ENCODE results near the gene EPHX1. TPM values are rescaled to one million over a fixed set of nuclear protein-coding genes. Genes with fewer than 3 reads are reported as not detected.
"Not testable (repeated sequence)": the region's sequence is repeated elsewhere in the genome, so short reads cannot be mapped to it uniquely, and the experiment has no call there.

The EPHX1 gene
- 1 to 10 TPM; 1.8 to 2.4 TPM for total RNA-seq

DNA sequence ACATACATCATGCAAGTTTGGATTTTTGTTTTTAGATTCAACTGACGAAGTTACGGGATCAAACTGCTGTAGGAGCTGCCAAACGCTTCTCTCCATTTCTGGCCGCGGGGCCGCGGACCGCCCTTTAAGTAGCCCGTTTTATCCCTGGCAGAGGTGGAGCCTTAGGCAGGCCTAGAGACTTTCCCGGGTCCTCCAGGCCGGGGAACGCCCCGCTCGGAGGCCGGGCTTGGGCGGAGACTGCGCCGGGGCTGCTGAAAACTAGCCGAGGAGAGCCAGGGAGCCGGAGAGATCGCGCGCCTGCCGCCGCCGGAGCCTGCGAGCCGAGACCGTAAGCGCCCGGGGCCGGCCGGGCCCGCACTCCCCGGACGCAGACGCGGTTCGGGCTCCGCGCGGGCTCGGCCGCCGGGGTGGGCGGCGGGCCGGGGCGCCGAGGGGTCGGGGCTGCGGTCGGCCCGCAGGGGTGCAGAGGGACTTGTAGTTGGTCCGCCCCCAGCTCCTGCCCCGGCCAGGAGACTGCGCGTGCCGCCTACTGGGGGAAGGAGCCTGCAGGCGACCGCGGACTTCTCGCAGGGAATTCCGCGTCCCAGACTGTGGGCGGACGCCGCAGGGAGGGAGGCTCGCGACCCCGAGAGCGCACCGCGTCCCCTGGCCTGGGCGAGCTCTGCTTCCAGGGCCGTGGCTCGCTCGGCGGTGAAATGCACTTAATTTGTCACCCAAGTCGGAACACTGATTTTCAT is at the start of gene EPHX1:
EPHX1 (plus strand) TSS at position 283 of the 737 bp plus-strand sequence. CDS start 18,606 bp downstream, outside the sequence.
- no peaks in the 10 kb centered on the region for H3K9me3 Mint-ChIP-seq
- POLR2A ChIA-PET: no interaction called here
- CTCF ChIA-PET: interaction anchor here (0.6 to 1.2 kb wide), 5 partner anchors 18 to 275 kb away, joined by 3 to 4 read pairs (median 3); no protein-coding TSS in a partner anchor
- H3K27ac Mint-ChIP-seq: peak within 1 kb of the TSS; percentile 54
- peaks cover 11% of the 10 kb centered on the region for H3K27me3 Mint-ChIP-seq
- H3K4me1 Mint-ChIP-seq: peaks cover 17% of the 10 kb centered on the region
- H3K4me3 Mint-ChIP-seq: peak within 1 kb of the TSS; percentile 81
- peak; percentile 75 for DNase-seq
- H3K36me3 Mint-ChIP-seq (ENCODE audit: low read depth): no peaks in the 10 kb centered on the region

DNA sequence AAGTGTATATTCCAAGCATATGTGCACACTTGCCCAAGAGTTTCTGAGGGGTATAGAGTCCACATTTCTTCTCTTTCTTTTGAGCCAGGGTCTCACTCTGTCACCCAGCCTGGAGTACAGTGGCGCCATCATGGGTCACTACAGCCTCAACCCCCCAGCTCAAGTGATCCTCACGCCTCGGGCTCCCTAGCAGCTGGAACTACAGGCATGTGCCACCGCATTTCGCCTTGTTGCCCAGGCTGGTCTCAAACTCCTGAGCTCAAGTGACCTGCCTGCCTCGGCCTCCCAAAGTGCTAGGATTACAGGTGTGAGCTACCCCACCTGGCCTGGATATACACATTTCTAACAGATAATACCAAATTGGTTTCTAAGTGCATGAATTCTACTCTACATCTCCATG is 49.4 kb upstream of the EPHX1 start:
- DNase-seq: no peak
- no peaks in the 10 kb centered on the region for H3K36me3 Mint-ChIP-seq (ENCODE audit: low read depth)
- peaks cover 12% of the 10 kb centered on the region for H3K27me3 Mint-ChIP-seq
- no peak overlapping the region for H3K27ac Mint-ChIP-seq
- no peak overlapping the region for H3K4me3 Mint-ChIP-seq
- POLR2A ChIA-PET: interaction anchor here (0.6 kb wide), 1 partner anchor 10 kb away, joined by 3 read pairs; no protein-coding TSS in a partner anchor
- no peaks in the 10 kb centered on the region for H3K9me3 Mint-ChIP-seq
- CTCF ChIA-PET: interaction anchor here (1.0 kb wide), 1 partner anchor 24 kb away, joined by 3 read pairs; no protein-coding TSS in a partner anchor
- peaks cover 2% of the 10 kb centered on the region for H3K4me1 Mint-ChIP-seq

DNA sequence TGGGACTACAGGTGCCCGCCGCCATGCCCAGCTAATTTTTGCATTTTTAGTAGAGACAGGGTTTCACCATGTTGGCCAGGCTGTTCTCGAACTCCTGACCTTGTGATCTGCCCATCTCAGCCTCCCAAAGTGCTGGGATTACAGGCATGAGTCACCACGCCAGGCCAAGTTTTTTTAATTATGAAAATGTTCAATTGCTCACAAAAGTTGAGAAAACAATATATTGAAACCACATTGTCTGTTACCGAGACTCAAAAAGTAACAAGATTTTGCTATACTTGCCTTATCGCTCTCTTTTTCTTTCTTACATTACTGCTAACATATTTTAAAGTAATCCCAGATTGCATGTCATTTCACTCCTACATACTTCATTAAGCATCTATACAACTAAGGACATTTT is 48.5 kb upstream of the EPHX1 start:
- H3K36me3 Mint-ChIP-seq (ENCODE audit: low read depth); DNase-seq; POLR2A ChIA-PET; CTCF ChIA-PET; H3K9me3 Mint-ChIP-seq; H3K4me1 Mint-ChIP-seq; H3K27ac Mint-ChIP-seq; H3K4me3 Mint-ChIP-seq: not testable (repeated sequence)
- peaks cover 12% of the 10 kb centered on the region for H3K27me3 Mint-ChIP-seq

DNA sequence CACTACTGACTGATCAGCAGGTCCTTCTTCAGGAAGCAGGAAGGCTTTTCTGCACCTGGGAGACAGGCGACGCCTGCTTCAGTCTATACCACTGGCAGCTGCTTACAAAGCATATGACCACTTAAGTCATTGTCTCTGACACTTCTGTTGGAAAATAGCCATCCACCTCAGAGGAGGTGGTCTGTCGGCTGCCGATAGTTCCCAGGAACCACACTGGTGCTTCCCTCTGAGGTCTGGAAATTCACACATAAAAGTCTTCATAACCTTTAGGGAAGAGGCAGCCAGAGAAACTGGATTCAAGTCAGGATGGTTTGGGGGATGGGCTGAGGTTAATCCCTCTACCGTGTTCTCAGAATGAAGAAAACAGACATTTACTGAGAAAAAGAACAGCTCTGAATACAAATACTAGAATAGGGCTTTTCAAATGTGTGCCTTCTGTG is 47.9 kb upstream of the EPHX1 start:
- no peak overlapping the region for H3K4me3 Mint-ChIP-seq
- no peak overlapping the region for H3K27ac Mint-ChIP-seq
- DNase-seq: no peak
- H3K27me3 Mint-ChIP-seq: peaks cover 12% of the 10 kb centered on the region
- no peaks in the 10 kb centered on the region for H3K9me3 Mint-ChIP-seq
- ChIA-PET POLR2A (no interaction called here), CTCF (no interaction called here)
- no peaks in the 10 kb centered on the region for H3K4me1 Mint-ChIP-seq
- H3K36me3 Mint-ChIP-seq (ENCODE audit: low read depth): no peaks in the 10 kb centered on the region

DNA sequence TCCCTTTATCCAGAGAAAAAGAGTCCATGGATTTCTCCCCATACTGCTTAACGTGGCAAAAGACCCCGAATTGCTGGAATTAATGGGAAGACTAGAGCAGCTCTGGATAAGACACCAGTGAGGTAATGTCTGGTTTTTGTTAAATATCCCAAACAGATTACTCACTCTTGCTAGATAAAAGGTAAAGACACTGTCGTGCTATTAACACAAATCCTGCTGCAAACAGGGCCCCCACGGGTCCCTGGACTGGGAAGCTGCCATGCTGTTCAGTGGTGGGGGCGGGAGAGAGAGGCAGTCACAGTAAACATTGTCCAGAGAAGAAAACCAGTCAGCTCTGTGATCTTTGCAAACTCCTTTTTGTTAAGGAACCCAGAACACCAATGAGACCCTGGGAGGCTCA is 47.5 kb upstream of the EPHX1 start:
- H3K9me3 Mint-ChIP-seq: no peaks in the 10 kb centered on the region
- DNase-seq: no peak
- no peak overlapping the region for H3K4me3 Mint-ChIP-seq
- no peaks in the 10 kb centered on the region for H3K4me1 Mint-ChIP-seq
- no peaks in the 10 kb centered on the region for H3K36me3 Mint-ChIP-seq (ENCODE audit: low read depth)
- ChIA-PET CTCF (no interaction called here), POLR2A (no interaction called here)
- H3K27me3 Mint-ChIP-seq: peaks cover 12% of the 10 kb centered on the region
- H3K27ac Mint-ChIP-seq: no peak overlapping the region

DNA sequence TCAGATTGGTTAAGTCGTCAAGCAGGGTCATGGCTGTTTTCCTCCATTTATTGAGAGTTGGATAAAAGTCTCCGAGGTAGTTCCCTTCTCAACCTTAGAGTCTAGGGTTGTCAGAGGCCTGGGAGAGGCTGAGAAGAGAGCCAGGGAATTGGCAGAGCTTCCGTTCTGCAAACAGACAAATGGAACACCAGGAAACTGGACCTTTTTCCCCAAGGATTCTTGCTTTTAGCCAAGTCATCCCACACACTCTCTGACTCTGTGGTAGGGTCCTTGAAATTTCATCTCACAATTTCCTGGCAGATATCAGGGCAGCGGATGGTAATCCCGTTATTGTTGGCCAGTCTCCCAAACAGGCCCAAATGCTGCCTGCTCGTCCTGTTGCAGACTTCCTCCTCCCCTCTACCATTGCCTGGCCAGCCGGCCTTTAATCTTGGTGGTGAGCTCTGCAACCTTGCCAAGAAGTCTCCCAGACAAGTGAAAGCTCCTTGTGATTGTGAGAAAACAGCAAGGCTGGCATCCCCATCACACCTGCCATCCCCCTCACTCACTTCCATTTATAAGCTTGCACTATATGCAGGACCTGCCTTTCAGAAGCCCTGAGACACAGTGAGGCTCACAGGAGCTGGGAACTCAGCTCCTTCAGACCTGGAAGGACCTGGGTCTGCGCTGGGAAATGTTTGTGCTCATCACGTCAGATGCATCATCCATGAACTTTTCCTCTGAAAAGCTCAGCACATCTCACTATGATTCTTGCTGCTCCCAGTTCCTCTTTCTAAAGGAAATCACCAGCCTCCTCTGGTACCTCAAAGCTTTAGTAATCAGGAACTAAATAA is 46.0 kb upstream of the EPHX1 start:
- no peaks in the 10 kb centered on the region for H3K9me3 Mint-ChIP-seq
- ChIA-PET POLR2A (no interaction called here), CTCF (interaction anchor here (1.4 to 1.7 kb wide), 2 partner anchors 14 to 15 kb away, joined by 3 to 12 read pairs; partner anchors contain the start of gene SRP9)

DNA sequence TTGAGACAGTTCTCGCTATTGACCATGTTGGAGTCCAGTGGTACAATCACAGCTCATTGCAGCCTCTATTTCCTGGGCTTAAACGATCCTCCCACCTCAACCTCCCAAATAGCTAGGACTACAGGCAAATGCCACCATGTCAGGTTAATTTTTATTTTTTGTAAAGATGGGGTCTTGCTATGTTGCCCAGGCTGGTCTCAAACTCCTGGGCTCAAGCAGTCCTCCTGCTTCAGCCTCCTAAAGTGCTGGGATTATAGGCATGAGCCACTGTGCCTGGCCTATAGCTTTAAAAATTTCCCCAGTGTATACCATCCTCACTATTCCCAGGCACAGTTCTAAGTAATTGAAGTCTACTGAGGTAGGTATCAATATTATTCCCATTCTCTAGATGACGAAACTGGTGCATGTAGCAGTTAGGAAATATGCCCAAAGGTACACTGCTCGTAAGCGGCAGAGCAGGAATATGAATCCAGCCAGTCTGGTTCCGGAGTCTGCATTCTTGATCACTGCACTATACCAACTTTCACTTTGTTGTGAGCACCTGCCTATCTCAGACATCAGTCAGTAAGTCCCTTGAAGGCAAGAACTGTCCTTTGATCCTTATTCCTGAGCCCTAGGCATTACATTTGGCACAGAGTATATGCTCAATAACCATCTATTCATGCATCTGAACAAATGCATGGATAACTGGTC is 43.8 kb upstream of the EPHX1 start:
- Mint-ChIP-seq H3K4me1 (no peaks in the 10 kb centered on the region), H3K9me3 (no peaks in the 10 kb centered on the region), H3K4me3 (no peak overlapping the region), H3K36me3 (ENCODE audit: low read depth) (no peaks in the 10 kb centered on the region), H3K27me3 (peaks cover 2% of the 10 kb centered on the region), H3K27ac (no peak overlapping the region)
- ChIA-PET POLR2A (no interaction called here), CTCF (no interaction called here)
- DNase-seq: no peak

More for the DNA sequence above, 46.0 kb upstream of the EPHX1 start:
- peaks cover 8% of the 10 kb centered on the region for H3K27me3 Mint-ChIP-seq
- no peak overlapping the region for H3K4me3 Mint-ChIP-seq
- H3K27ac Mint-ChIP-seq: no peak overlapping the region
- no peak for DNase-seq
- H3K4me1 Mint-ChIP-seq: no peaks in the 10 kb centered on the region
- no peaks in the 10 kb centered on the region for H3K36me3 Mint-ChIP-seq (ENCODE audit: low read depth)

DNA sequence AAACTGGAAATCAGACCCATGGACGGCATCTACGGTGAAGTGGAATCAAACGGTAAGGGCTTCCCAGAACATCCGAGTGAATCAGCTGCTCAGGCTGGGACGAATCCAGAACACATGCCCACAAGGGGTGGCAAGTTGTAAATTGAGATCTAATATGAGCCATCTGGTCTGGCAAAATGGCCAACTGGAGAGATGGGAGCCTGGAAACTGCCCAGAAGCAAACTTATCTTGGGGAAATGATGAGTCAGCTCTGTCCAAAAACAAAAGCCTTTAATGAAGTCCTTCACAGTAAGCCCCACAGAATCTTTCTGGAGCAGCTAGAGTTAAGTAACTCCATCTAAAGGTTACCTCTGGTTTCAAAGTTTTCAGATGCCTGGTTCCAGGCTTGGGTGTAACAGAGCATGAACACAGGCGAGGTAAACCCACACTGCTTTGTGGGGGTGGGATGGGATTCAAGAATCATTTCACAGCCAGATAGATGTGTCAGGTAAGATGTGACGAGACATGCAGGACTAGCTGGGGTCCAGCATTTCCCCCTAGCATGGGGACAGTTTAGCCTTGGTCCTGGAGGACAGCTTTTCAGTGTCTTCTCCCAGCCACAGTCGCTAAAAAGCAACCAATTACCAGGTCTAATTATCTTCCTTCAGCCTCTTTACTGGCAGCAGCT is 42.8 kb upstream of the EPHX1 start:
- H3K4me3 Mint-ChIP-seq: no peak overlapping the region
- CTCF ChIA-PET: interaction anchor here (3.6 kb wide), 1 partner anchor 11 kb away, joined by 21 read pairs; the partner anchor contains the start of gene SRP9
- POLR2A ChIA-PET: no interaction called here

DNA sequence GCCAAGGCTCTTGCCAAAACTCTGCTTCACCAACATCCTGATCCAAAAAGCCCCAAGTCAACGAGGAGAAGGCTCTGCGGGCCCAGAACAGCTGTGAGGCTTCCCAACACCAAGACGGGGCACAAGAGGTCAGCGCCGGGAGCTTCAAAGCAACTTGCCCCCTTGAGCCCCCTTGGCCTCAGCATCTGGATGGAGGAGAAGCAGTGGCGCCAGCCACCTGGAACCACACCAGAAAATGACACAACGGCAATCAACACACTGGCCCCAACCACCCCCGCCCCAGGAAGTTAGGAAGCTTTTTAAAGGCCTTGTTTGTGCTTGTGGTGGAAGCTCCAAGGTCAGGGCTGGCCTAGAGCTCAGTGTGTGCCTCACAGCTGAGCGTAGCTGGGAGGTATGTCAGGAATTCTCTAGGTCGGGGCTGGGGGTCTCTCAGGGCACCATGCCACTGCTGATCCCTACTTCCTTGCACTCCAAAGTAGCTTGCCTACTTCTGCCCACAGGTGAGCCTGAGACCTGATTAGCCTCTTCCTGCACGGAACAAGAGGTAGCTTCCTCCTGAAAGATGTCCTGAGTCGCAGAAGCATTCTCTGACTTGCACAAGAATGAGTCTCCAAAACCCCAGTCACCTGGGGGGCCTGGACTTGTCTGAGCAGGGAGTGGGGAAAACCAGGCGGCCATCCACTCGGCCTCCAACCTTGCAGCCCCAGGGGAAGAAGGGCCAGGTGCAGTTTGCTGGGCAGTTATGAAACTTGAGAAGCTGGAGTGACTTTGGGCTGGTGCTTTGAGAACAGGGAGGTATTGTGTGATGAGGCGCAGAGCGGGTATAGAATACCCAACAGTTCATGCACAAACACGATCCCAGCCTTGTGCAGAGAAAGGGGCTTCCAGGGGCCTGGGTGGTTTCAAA is 42.0 kb upstream of the EPHX1 start:
- H3K4me1 Mint-ChIP-seq: no peaks in the 10 kb centered on the region
- H3K4me3 Mint-ChIP-seq: no peak overlapping the region
- peak overlapping the region; percentile 38 for H3K27ac Mint-ChIP-seq
- no peaks in the 10 kb centered on the region for H3K9me3 Mint-ChIP-seq
- H3K27me3 Mint-ChIP-seq: no peaks in the 10 kb centered on the region
- H3K36me3 Mint-ChIP-seq (ENCODE audit: low read depth): no peaks in the 10 kb centered on the region
- ChIA-PET POLR2A (no interaction called here), CTCF (interaction anchor here (0.5 to 3.6 kb wide), 2 partner anchors 10 to 158 kb away, joined by 3 to 21 read pairs; partner anchors contain the start of gene SRP9)
- no peak for DNase-seq

More for the DNA sequence above, 42.8 kb upstream of the EPHX1 start:
- Mint-ChIP-seq H3K9me3 (no peaks in the 10 kb centered on the region), H3K27ac (no peak overlapping the region), H3K36me3 (ENCODE audit: low read depth) (no peaks in the 10 kb centered on the region), H3K4me1 (no peaks in the 10 kb centered on the region), H3K27me3 (no peaks in the 10 kb centered on the region)
- no peak for DNase-seq

DNA sequence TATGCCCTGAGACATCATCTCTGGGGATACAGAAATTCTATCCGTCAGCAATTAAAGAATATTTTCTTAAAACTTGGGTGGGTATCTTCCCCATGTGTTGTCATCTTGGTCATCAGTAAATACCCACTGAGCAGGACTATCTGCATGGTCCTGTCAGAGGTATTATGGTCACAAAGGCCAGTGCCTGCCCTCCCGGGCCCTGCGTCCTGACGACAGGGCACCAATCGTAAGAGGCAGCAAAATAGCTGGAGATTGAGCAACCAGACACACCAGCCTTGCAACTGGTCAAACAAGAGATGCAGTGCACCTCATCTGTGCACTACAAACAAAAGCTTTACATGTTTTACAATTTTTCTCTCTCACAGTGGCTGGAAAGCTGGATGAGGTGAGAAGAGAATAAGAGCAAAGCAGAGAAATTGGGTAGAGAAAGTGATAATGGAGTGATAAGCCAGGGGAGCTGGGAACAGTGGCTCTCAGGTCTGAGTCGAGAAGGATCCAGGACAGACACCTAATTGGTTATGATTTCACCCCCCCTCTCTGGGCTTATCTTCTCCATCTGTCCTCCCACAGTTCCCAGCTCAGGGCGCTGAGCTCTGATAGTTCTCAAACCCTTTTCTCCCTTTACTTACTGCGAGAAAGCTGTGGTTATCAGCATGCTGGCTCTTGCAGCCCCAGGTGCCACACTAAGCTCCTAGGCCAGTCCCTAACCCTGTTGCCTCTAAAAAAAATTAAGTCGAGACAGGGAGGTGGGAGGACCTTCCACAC is 41.1 kb upstream of the EPHX1 start:
- DNase-seq: no peak
- H3K27me3 Mint-ChIP-seq: no peaks in the 10 kb centered on the region
- H3K4me1 Mint-ChIP-seq: no peaks in the 10 kb centered on the region
- H3K4me3 Mint-ChIP-seq: no peak overlapping the region
- ChIA-PET CTCF (interaction anchor here (1.3 to 3.6 kb wide), 2 partner anchors 9 to 224 kb away, joined by 4 to 21 read pairs; partner anchors contain the start of gene SRP9), POLR2A (interaction anchor here (1.6 kb wide), 1 partner anchor 9 kb away, joined by 6 read pairs; the partner anchor contains the start of gene SRP9)
- H3K27ac Mint-ChIP-seq: no peak overlapping the region
- no peaks in the 10 kb centered on the region for H3K36me3 Mint-ChIP-seq (ENCODE audit: low read depth)
- H3K9me3 Mint-ChIP-seq: no peaks in the 10 kb centered on the region

DNA sequence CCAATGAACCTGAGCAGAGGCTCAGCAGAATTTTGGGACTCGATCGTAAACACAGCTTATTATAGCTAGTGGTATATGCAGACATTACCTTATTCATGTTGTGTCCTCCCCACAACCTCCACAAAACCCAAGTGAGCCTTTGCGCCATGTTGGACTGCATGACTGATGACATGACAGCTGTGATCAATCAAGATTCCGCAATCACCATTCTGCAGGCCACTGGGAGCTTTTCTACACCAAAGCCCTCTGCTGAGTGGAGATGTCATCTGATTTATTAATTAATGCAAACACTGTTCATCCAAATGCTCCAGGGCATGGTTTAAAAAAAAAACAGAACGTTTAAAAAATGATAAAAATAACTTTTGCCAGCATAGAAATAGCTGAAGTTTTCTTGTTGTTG is 40.2 kb upstream of the EPHX1 start:
- ChIA-PET CTCF (interaction anchor here (0.6 to 3.6 kb wide), 3 partner anchors 8 to 840 kb away, joined by 3 to 21 read pairs (median 4); partner anchors contain the start of gene SRP9), POLR2A (interaction anchor here (0.6 to 1.6 kb wide), 2 partner anchors 8 to 9 kb away, joined by 3 to 6 read pairs; partner anchors contain the start of gene SRP9)
- Mint-ChIP-seq H3K27me3 (no peaks in the 10 kb centered on the region), H3K36me3 (ENCODE audit: low read depth) (no peaks in the 10 kb centered on the region), H3K27ac (no peak overlapping the region), H3K4me1 (no peaks in the 10 kb centered on the region), H3K9me3 (no peaks in the 10 kb centered on the region), H3K4me3 (no peak overlapping the region)
- DNase-seq: no peak

All from activated CD4-positive, alpha-beta T cell treated with anti-CD3 and anti-CD28 coated beads, Interleukin-2, amount 10 ng/mL, durations not matched to agents 7 days and 5 days (primary cell).